ENCODE measurements around the gene ARHGEF1.

ARHGEF1 gene

DNA sequence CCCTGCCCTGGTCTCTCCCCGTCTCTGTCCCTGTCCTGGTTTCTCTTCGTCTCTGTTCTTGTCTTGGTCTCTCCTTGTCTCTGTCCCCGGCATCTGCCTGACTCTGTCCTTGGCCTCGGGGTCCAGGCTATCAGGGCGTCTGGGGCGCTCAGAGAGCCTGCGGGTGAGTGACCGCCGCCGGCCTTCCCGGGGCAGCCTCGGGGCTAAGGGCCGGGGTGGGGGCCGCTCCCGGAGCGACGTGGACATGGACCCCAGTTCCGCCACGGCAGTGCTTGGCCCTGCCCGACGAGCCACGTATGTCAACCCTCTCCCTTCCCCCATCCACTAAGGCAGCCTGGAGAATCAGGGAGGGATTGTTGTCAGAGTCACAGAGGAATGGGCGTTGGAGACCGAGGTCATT lies 14.8 kb downstream of the ARHGEF1 start:
- no peak for DNase-seq (ENCODE audit: low read depth)
- TF ChIP-seq, protein P1, sequence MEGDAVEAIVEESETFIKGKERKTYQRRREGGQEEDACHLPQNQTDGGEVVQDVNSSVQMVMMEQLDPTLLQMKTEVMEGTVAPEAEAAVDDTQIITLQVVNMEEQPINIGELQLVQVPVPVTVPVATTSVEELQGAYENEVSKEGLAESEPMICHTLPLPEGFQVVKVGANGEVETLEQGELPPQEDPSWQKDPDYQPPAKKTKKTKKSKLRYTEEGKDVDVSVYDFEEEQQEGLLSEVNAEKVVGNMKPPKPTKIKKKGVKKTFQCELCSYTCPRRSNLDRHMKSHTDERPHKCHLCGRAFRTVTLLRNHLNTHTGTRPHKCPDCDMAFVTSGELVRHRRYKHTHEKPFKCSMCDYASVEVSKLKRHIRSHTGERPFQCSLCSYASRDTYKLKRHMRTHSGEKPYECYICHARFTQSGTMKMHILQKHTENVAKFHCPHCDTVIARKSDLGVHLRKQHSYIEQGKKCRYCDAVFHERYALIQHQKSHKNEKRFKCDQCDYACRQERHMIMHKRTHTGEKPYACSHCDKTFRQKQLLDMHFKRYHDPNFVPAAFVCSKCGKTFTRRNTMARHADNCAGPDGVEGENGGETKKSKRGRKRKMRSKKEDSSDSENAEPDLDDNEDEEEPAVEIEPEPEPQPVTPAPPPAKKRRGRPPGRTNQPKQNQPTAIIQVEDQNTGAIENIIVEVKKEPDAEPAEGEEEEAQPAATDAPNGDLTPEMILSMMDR (IDR thresholded peaks at IDR 0.05; ENCODE audit: control insufficient read depth, insufficient read depth, low read depth, low read length, missing control alignments): no peak
- H3K4me3 ChIP-seq (ENCODE audit: control insufficient read depth, low read depth, low read length): no peak overlapping the region

DNA sequence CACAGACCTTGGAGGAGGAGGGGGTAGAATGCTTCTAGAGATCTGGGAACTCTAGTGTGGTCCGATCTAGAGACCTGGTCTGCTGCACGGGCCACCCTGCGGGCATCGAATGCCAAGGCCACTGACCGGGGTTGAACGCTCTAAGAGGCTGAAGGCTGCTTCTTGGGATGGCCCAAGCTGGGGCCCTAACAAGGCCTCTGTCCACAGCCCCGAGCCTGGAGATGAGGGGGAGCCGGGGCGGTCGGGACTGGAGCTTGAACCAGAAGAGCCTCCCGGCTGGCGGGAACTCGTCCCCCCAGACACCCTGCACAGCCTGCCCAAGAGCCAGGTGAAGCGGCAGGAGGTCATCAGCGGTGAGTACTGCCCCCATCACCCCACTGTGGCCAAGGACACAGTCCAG lies 15.3 kb downstream of the ARHGEF1 start:
- TF ChIP-seq, protein P1 (IDR thresholded peaks at IDR 0.05; ENCODE audit: control insufficient read depth, insufficient read depth, low read depth, low read length, missing control alignments): no peak
- no peak for DNase-seq (ENCODE audit: low read depth)
- no peak overlapping the region for H3K4me3 ChIP-seq (ENCODE audit: control insufficient read depth, low read depth, low read length)

DNA sequence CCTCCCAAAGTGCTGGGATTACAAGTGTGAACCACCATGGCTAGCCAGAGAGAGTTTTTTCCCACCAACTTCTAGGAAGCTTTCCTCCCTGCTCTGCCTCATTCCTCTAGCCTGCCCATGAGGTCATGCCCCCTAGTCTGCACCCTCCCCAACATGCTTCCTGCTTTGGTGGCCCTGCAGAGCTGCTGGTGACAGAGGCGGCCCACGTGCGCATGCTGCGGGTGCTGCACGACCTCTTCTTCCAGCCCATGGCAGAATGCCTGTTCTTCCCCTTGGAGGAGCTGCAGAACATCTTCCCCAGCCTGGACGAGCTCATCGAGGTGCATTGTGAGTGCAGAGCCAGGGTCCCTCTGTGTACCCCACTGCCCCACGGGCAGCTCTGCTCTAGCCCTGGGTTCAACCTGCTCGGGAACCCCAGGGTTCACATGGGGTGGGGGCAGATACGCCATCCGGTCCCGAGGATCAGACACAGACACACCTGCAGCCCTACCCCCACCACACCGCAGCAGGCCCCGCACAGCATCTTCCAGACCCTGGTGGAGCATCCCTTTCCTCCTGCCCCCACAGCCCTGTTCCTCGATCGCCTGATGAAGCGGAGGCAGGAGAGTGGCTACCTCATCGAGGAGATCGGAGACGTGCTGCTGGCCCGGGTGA lies 18.9 kb downstream of the ARHGEF1 start:
- no peak overlapping the region for H3K4me3 ChIP-seq (ENCODE audit: control insufficient read depth, low read depth, low read length)
- TF ChIP-seq, protein P1 (IDR thresholded peaks at IDR 0.05; ENCODE audit: control insufficient read depth, insufficient read depth, low read depth, low read length, missing control alignments): no peak
- DNase-seq (ENCODE audit: low read depth): no peak

DNA sequence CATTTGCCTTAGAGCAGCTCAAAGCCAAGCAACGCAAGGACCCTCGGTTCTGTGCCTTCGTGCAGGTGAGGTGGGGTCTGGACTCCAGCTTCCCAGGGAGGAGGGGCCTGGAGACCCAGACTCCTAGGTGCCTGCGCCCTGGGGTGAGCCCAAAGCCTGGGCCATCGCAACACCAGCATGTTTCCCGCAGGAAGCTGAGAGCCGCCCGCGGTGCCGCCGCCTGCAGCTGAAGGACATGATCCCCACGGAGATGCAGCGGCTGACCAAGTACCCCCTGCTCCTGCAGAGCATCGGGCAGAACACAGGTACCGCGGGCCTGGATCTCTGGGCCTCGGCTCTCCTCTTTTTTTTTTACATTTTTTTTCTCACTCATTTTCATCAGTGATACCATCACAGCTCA lies 19.6 kb downstream of the ARHGEF1 start:
- no peak for DNase-seq (ENCODE audit: low read depth)
- no peak overlapping the region for H3K4me3 ChIP-seq (ENCODE audit: control insufficient read depth, low read depth, low read length)
- TF ChIP-seq, protein P1 (IDR thresholded peaks at IDR 0.05; ENCODE audit: control insufficient read depth, insufficient read depth, low read depth, low read length, missing control alignments): no peak

DNA sequence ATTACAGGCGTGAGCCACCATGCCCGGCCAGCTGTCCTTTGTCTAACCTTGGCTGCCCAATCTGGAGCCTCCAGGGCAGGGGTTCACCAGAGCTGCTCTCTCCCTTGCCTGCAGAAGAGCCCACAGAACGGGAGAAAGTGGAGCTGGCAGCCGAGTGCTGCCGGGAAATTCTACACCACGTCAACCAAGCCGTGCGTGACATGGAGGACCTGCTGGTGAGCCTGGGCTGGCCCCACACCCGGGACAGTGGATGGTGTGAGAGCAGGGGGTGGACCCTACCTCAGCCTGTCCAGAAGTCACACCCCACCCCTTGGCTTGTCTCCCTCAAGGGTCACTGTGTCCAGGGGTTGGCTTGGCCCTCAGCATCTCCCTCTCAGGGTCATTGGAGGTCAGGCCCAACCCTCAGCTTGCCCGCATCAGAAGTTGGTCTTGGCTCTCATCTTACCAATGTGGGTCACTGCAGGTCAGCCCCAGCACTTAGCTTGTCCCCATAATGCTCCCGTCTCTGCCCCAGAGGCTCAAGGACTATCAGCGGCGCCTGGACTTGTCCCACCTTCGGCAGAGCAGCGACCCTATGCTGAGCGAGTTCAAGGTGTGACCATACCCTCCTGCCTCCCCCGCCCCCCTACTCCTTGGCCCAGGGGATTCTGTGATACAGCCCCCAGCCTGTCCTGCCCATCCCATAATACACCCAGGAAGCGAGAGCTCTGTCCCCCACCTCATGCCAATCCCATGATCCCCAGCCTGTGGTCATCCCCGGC lies 20.4 kb downstream of the ARHGEF1 start:
- TF ChIP-seq, protein P1 (IDR thresholded peaks at IDR 0.05; ENCODE audit: control insufficient read depth, insufficient read depth, low read depth, low read length, missing control alignments): no peak
- H3K4me3 ChIP-seq (ENCODE audit: control insufficient read depth, low read depth, low read length): no peak overlapping the region
- DNase-seq (ENCODE audit: low read depth): no peak

DNA sequence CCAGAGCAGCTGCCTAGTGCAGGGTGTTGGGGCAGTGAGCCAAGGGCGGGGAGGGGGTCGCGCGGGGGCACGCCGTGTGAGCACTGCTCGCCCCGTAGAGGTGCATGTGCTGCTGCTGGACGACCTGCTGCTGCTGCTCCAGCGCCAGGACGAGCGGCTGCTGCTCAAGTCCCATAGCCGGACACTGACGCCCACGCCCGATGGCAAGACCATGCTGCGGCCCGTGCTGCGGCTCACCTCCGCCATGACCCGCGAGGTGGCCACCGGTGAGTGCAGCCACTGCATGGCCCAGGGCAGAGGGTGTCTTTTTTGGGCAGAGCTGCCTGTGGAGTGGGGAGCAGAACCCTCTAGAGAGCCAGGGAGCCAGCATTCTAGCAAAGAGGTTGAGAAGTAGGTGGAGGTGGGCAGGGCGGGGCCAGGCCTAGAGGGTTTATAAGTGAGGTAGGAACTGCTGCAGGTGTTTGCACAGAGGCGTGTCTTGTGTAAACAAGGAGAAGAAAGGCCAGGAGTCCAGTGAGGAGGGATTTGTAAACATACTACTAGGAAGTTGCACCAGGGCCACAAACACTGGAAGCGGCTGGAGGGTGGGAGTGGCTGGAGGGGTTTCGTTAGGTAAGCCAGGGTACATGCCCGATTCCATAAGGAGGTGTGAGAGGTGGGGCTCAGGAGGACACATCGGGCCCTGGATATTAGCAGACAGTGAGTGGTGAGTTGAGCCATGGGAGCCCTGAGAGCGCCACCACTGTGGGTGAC lies 21.3 kb downstream of the ARHGEF1 start:
- no peak for DNase-seq (ENCODE audit: low read depth)
- TF ChIP-seq, protein P1 (IDR thresholded peaks at IDR 0.05; ENCODE audit: control insufficient read depth, insufficient read depth, low read depth, low read length, missing control alignments): no peak
- no peak overlapping the region for H3K4me3 ChIP-seq (ENCODE audit: control insufficient read depth, low read depth, low read length)

Measured in AG09309 (cell line).